ENCODE data around the gene MIPOL1.

The MIPOL1 gene

GRCh38 chr14:37586797-37587130 lies 389.0 kb downstream of the MIPOL1 start:
- H3K27me3 Mint-ChIP-seq (ENCODE audit: low read depth, poor library complexity): peaks cover 100% of the 10 kb centered on the region
- no peak overlapping the region for H3K27ac Mint-ChIP-seq
- no peak overlapping the region for H3K4me3 Mint-ChIP-seq

GRCh38 chr14:37587131-37587803 lies 389.5 kb downstream of the MIPOL1 start:
- no peaks in the 10 kb centered on the region for H3K9me3 Mint-ChIP-seq
- no peak overlapping the region for H3K27ac Mint-ChIP-seq
- DNase-seq: no peak
- TF ChIP-seq CTCF (IDR thresholded peaks at IDR 0.05): no peak
- no peaks in the 10 kb centered on the region for H3K36me3 Mint-ChIP-seq (ENCODE audit: low read depth)
- H3K4me1 Mint-ChIP-seq: peaks cover 25% of the 10 kb centered on the region
- H3K27me3 Mint-ChIP-seq (ENCODE audit: low read depth, poor library complexity): peaks cover 100% of the 10 kb centered on the region
- H3K4me3 Mint-ChIP-seq: peak overlapping the region; percentile 71

More at GRCh38 chr14:37586797-37587130, 389.0 kb downstream of the MIPOL1 start:
- Mint-ChIP-seq H3K9me3 (no peaks in the 10 kb centered on the region), H3K4me1 (peaks cover 25% of the 10 kb centered on the region), H3K36me3 (ENCODE audit: low read depth) (no peaks in the 10 kb centered on the region)
- DNase-seq: no peak
- no peak for TF ChIP-seq CTCF (IDR thresholded peaks at IDR 0.05)

GRCh38 chr14:37587881-37588666 lies 390.3 kb downstream of the MIPOL1 start:
- Mint-ChIP-seq H3K27me3 (ENCODE audit: low read depth, poor library complexity) (peaks cover 100% of the 10 kb centered on the region), H3K36me3 (ENCODE audit: low read depth) (no peaks in the 10 kb centered on the region), H3K9me3 (no peaks in the 10 kb centered on the region), H3K4me3 (peak overlapping the region; percentile 71), H3K27ac (no peak overlapping the region), H3K4me1 (peaks cover 25% of the 10 kb centered on the region)
- no peak for TF ChIP-seq CTCF (IDR thresholded peaks at IDR 0.05)
- DNase-seq: peak; percentile 58

- DNase-seq: no peak
- Mint-ChIP-seq H3K36me3 (ENCODE audit: low read depth) (no peaks in the 10 kb centered on the region), H3K4me1 (peaks cover 25% of the 10 kb centered on the region), H3K9me3 (no peaks in the 10 kb centered on the region), H3K4me3 (peak overlapping the region; percentile 71), H3K27ac (no peak overlapping the region), H3K27me3 (ENCODE audit: low read depth, poor library complexity) (peaks cover 100% of the 10 kb centered on the region)
- no peak for TF ChIP-seq CTCF (IDR thresholded peaks at IDR 0.05)
These were observed 390.9 kb downstream of the MIPOL1 start for GRCh38 chr14:37588667-37588955.

GRCh38 chr14:37588956-37589714 lies 391.4 kb downstream of the MIPOL1 start:
- Mint-ChIP-seq H3K4me3 (peak overlapping the region; percentile 43), H3K36me3 (ENCODE audit: low read depth) (no peaks in the 10 kb centered on the region), H3K9me3 (no peaks in the 10 kb centered on the region), H3K27ac (no peak overlapping the region), H3K4me1 (peaks cover 28% of the 10 kb centered on the region), H3K27me3 (ENCODE audit: low read depth, poor library complexity) (peaks cover 100% of the 10 kb centered on the region)
- no peak for DNase-seq
- TF ChIP-seq CTCF (IDR thresholded peaks at IDR 0.05): no peak
